K562 (cell line): ENCODE results near the gene RHBG.

ENCODE experiments used
- BCL6 ChIP-seq: fragments of 250-450 bp; sonication (Bioruptor Pico); IDR thresholded peaks from 2 replicates; pipeline ENCODE4 v1.4.0; 2020
- ZC3H11A ChIP-seq: IDR thresholded peaks from 2 replicates; pipeline ENCODE4 v1.6.1; 2012; ENCODE audit warnings: low read depth, low read length, improper control_type of control experiment

- TF ChIP-seq BCL6 = no peak
- no peak for TF ChIP-seq ZC3H11A
Observed at GRCh38 chr1:156399355-156400125, 30.5 kb downstream of the RHBG start.
